ENCODE measurements around the gene RIPOR3. TPM values are rescaled to one million over a fixed set of nuclear protein-coding genes. Genes with fewer than 3 reads are reported as not detected.

RIPOR3 gene
- total RNA-seq, 1 experiment from 2014 or later: 0.46 TPM

DNA sequence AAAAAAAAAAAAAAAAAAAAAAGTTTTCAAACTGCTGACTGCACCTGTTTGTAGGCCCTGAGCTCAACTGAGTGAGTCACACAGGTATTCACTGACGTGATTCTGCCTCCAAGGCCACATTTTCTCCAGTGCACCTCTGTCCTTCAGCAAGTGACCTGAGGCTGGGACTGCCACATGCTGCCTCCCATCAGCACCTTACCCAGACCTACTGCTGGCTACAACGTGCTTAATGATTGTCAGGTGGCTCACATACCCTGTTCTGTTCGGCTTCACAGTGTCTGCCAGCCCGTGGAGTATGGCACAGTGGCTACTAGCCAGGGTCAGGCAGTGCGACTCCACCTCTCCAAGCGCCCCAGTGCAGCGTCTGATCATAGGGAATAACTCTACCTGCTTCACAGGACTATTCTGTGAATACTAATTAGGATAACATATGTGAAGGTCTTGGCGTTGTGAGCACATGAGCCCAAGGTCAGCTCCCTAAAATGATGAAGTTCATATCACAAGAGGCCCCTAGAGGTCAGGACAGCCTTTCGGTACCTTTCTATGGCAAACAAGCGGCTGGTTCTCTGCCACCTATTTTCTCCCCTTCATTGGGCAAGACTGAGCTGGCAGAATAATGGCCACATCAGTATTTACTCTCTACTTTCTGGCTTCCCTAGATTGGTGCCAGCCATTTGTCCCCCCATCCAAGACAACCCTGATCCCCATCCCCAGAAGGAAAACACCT lies 28.1 kb downstream of the RIPOR3 start:
- Mint-ChIP-seq H3K27ac (no peak overlapping the region), H3K27me3 (ENCODE audit: low read depth) (no peaks in the 10 kb centered on the region; the same call in 1 of the 2 replicates), H3K36me3 (ENCODE audit: insufficient read depth in 1 of 3, low read depth in 3 of 3) (peaks cover 0 to 5% (median 0%) of the 10 kb centered on the region in 3 experiments; a peak in 2 of 7 replicates), H3K4me1 (peaks cover 20 to 35% of the 10 kb centered on the region in 2 experiments), H3K4me3 (no peak overlapping the region), H3K9me3 (peaks cover 0 to 3% of the 10 kb centered on the region in 2 experiments; a peak in 2 of 5 replicates)
- Histone ChIP-seq H4K91ac (ENCODE audit: insufficient read length, low read depth, low read length) (no peak overlapping the region), H3K4me2 (ENCODE audit: insufficient read depth, insufficient read length, low read length) (no peak overlapping the region), H3K79me1 (ENCODE audit: insufficient read depth, low read depth, low read length, poor library complexity, severe bottlenecking) (no peaks in the 10 kb centered on the region), H2AFZ (ENCODE audit: low read length) (no peak overlapping the region), H2BK15ac (ENCODE audit: low read depth, low read length) (no peak overlapping the region), H3K23me2 (ENCODE audit: insufficient read length, low read depth, low read length, poor library complexity, severe bottlenecking) (no peaks in the 10 kb centered on the region), H3K9me3 (ENCODE audit: control insufficient read depth, low read depth, low read length) (no peaks in the 10 kb centered on the region), H2BK20ac (ENCODE audit: low read depth, low read length, poor library complexity, severe bottlenecking) (no peak overlapping the region), H3K23ac (ENCODE audit: insufficient read length, low read depth, low read length) (no peak overlapping the region), H2BK5ac (ENCODE audit: insufficient read length, low read length) (no peak overlapping the region), H4K20me1 (ENCODE audit: control insufficient read depth, insufficient read depth, insufficient read length) (no peaks in the 10 kb centered on the region), H4K8ac (replicated peaks; ENCODE audit: insufficient read length, low read depth, low read length) (no peak overlapping the region), H3K27ac (ENCODE audit: insufficient read length, low read depth, low read length) (no peak overlapping the region), H3K4me1 (ENCODE audit: insufficient read depth, low read length) (no peaks in the 10 kb centered on the region; the same call in 1 of the 2 replicates), H3K56ac (ENCODE audit: insufficient read length, low read depth, low read length) (no peak overlapping the region), H2BK120ac (ENCODE audit: low read depth, low read length, poor library complexity, severe bottlenecking) (no peak overlapping the region), H3K79me2 (ENCODE audit: insufficient read depth, low read length) (no peaks in the 10 kb centered on the region), H3K9ac (ENCODE audit: extremely low read depth, insufficient read length, low read length) (no peak overlapping the region), H3T11ph (ENCODE audit: low read length) (no peak overlapping the region), H3K4ac (ENCODE audit: low read depth, low read length) (no peak overlapping the region), H2BK12ac (ENCODE audit: insufficient read length, low read depth, low read length) (no peak overlapping the region), H2AK5ac (ENCODE audit: insufficient read length, low read length) (no peak overlapping the region), H3K18ac (ENCODE audit: insufficient read length, low read depth, low read length) (no peak overlapping the region), H4K5ac (ENCODE audit: insufficient read length, low read depth, low read length) (no peak overlapping the region), H3K14ac (ENCODE audit: insufficient read depth, low read length) (no peak overlapping the region; the same call in 1 of the 2 replicates), H3K27me3 (ENCODE audit: insufficient read depth, low read length) (no peaks in the 10 kb centered on the region)
- no CpG with 5 or more reads among the region's 10 CpGs for WGBS (ENCODE audit: extremely low coverage, insufficient read length, low lambda C conversion rate)
- peak; percentile 48 for DNase-seq
- TF ChIP-seq, protein P1, sequence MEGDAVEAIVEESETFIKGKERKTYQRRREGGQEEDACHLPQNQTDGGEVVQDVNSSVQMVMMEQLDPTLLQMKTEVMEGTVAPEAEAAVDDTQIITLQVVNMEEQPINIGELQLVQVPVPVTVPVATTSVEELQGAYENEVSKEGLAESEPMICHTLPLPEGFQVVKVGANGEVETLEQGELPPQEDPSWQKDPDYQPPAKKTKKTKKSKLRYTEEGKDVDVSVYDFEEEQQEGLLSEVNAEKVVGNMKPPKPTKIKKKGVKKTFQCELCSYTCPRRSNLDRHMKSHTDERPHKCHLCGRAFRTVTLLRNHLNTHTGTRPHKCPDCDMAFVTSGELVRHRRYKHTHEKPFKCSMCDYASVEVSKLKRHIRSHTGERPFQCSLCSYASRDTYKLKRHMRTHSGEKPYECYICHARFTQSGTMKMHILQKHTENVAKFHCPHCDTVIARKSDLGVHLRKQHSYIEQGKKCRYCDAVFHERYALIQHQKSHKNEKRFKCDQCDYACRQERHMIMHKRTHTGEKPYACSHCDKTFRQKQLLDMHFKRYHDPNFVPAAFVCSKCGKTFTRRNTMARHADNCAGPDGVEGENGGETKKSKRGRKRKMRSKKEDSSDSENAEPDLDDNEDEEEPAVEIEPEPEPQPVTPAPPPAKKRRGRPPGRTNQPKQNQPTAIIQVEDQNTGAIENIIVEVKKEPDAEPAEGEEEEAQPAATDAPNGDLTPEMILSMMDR (conservative IDR thresholded peaks at IDR 0.05): peak; percentile 64
